ENCODE data around the gene STX1B. TPM values are rescaled to one million over a fixed set of nuclear protein-coding genes. Genes with fewer than 3 reads are reported as not detected.

The STX1B gene
- total RNA-seq, 2 experiments from 2014 or later, result 1.1 to 1.8 TPM

- no peak overlapping the region for H3K27ac Mint-ChIP-seq
These were observed 18.1 kb downstream of the STX1B start for GRCh38 chr16:30992276-30992780.

GRCh38 chr16:30991052-30991451, 19.4 kb downstream of the STX1B start:
- Mint-ChIP-seq H3K9me3 (no peaks in the 10 kb centered on the region), H3K4me1 (ENCODE audit: low read depth) (peaks cover 5% of the 10 kb centered on the region), H3K27ac (no peak overlapping the region), H3K4me3 (no peak overlapping the region), H3K27me3 (no peaks in the 10 kb centered on the region), H3K36me3 (ENCODE audit: low read depth) (no peaks in the 10 kb centered on the region)
- CTCF ChIA-PET, result no interaction called here
- no peak for ATAC-seq
- POLR2A ChIA-PET, result no interaction called here
- intact Hi-C loops (cut with micrococcal nuclease), result no loop called here
- no peak for TF ChIP-seq CTCF (IDR thresholded peaks at IDR 0.05)
- no peak for DNase-seq

More at GRCh38 chr16:30992276-30992780, 18.1 kb downstream of the STX1B start:
- no peak for DNase-seq
- no peak overlapping the region for H3K4me3 Mint-ChIP-seq
- ATAC-seq, result no peak
- ChIA-PET POLR2A (interaction anchor here (0.5 kb wide), 1 partner anchor 173 kb away, joined by 3 read pairs; no protein-coding TSS in a partner anchor), CTCF (no interaction called here)
- H3K36me3 Mint-ChIP-seq (ENCODE audit: low read depth), result no peaks in the 10 kb centered on the region
- no peaks in the 10 kb centered on the region for H3K27me3 Mint-ChIP-seq
- intact Hi-C loops (cut with micrococcal nuclease), result no loop called here
- no peaks in the 10 kb centered on the region for H3K9me3 Mint-ChIP-seq
- no peak for TF ChIP-seq CTCF (IDR thresholded peaks at IDR 0.05)
- H3K4me1 Mint-ChIP-seq (ENCODE audit: low read depth), result peaks cover 13% of the 10 kb centered on the region

- no peak for DNase-seq
- Mint-ChIP-seq H3K27me3 (no peaks in the 10 kb centered on the region), H3K36me3 (ENCODE audit: low read depth) (no peaks in the 10 kb centered on the region), H3K4me3 (no peak overlapping the region), H3K4me1 (ENCODE audit: low read depth) (peaks cover 5% of the 10 kb centered on the region), H3K27ac (no peak overlapping the region), H3K9me3 (no peaks in the 10 kb centered on the region)
- CTCF ChIA-PET, result no interaction called here
- TF ChIP-seq CTCF (IDR thresholded peaks at IDR 0.05), result no peak
- POLR2A ChIA-PET, result no interaction called here
- no peak for ATAC-seq
- intact Hi-C loops (cut with micrococcal nuclease), result no loop called here
These were observed 20.3 kb downstream of the STX1B start for GRCh38 chr16:30990105-30990504.

GRCh38 chr16:30989469-30990047, 20.9 kb downstream of the STX1B start:
- TF ChIP-seq CTCF (IDR thresholded peaks at IDR 0.05), result no peak
- intact Hi-C loops (cut with micrococcal nuclease), result no loop called here
- Mint-ChIP-seq H3K27ac (no peak overlapping the region), H3K27me3 (no peaks in the 10 kb centered on the region), H3K9me3 (no peaks in the 10 kb centered on the region), H3K36me3 (ENCODE audit: low read depth) (no peaks in the 10 kb centered on the region), H3K4me3 (no peak overlapping the region), H3K4me1 (ENCODE audit: low read depth) (peaks cover 5% of the 10 kb centered on the region)
- DNase-seq (no peak), ATAC-seq (no peak)
- ChIA-PET POLR2A (no interaction called here), CTCF (no interaction called here)

- intact Hi-C loops (cut with micrococcal nuclease), result no loop called here
- Mint-ChIP-seq H3K27me3 (no peaks in the 10 kb centered on the region), H3K27ac (no peak overlapping the region), H3K4me1 (ENCODE audit: low read depth) (no peaks in the 10 kb centered on the region), H3K4me3 (no peak overlapping the region), H3K9me3 (no peaks in the 10 kb centered on the region), H3K36me3 (ENCODE audit: low read depth) (peaks cover 3% of the 10 kb centered on the region)
- ATAC-seq, result no peak
- no peak for TF ChIP-seq CTCF (IDR thresholded peaks at IDR 0.05)
- CTCF ChIA-PET, result no interaction called here
- no peak for DNase-seq
- POLR2A ChIA-PET, result interaction anchor here (1.3 kb wide), 1 partner anchor 205 kb away, joined by 3 read pairs; no protein-coding TSS in a partner anchor
These were observed 22.8 kb downstream of the STX1B start for GRCh38 chr16:30987581-30988190.

Measured in activated CD8-positive, alpha-beta T cell treated with anti-CD3 and anti-CD28 coated beads for 36 hours (primary cell).